Vagina (tissue), 2 donors: ENCODE measurements around the gene DSC2.

Source experiments
- POLR2A ChIP-seq, 2 donors: fragments of 450-650 bp; IDR thresholded peaks; one replicate each; pipeline ENCODE4 v1.6.1; 2017; ENCODE audit warnings: antibody characterized with exemption in 2 of 2, mild to moderate bottlenecking in 2 of 2, moderate library complexity in 2 of 2
- TF ChIP-seq, protein P1 (sequence below), 3 experiments: fragments of 450-650 bp in 2 of 3; fragments of 200-600 bp in 1 of 3; sonication (generic) in 1 of 3; IDR thresholded peaks; one replicate each; pipeline ENCODE4 v1.5.1; 2017 to 2019; ENCODE audit warnings: antibody characterized with exemption in 3 of 3, mild to moderate bottlenecking in 2 of 3, moderate library complexity in 2 of 3

DNA sequence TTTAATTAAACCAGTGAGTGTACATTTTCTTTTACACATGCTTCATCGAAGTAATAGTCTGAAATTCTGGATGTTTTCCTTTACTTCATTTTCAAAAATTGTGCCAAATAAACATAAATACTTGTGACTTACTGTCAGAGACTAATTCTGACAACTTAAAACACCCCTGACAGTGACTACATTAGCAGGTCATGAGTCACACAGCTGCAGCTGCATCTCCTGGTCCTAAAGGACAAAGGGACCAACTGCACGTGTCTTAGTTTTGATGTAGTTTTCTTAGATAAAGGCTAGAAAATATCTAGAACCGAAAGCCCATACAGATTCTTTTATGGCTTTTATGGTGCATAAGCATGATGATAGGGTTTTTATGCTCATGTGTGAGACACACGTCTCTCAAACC, 30.0 kb downstream of the DSC2 start:
- TF ChIP-seq, protein P1, sequence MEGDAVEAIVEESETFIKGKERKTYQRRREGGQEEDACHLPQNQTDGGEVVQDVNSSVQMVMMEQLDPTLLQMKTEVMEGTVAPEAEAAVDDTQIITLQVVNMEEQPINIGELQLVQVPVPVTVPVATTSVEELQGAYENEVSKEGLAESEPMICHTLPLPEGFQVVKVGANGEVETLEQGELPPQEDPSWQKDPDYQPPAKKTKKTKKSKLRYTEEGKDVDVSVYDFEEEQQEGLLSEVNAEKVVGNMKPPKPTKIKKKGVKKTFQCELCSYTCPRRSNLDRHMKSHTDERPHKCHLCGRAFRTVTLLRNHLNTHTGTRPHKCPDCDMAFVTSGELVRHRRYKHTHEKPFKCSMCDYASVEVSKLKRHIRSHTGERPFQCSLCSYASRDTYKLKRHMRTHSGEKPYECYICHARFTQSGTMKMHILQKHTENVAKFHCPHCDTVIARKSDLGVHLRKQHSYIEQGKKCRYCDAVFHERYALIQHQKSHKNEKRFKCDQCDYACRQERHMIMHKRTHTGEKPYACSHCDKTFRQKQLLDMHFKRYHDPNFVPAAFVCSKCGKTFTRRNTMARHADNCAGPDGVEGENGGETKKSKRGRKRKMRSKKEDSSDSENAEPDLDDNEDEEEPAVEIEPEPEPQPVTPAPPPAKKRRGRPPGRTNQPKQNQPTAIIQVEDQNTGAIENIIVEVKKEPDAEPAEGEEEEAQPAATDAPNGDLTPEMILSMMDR (IDR thresholded peaks at IDR 0.05): no peak
- no peak for TF ChIP-seq POLR2A (IDR thresholded peaks at IDR 0.05)
